H1 (cell line): ENCODE results near the gene CYP46A1. TPM values are rescaled to one million over a fixed set of nuclear protein-coding genes. Genes with fewer than 3 reads are reported as not detected.

Source experiments
- CTCF ChIA-PET: fragments of 300-600 bp; sonication (Branson Sonifier 250); formaldehyde crosslinking; loops from one replicate; lab custom pipeline; 2021; ENCODE audit not compliant: partially characterized antibody; lab: Charles Lee
- POLR2A ChIA-PET: fragments of 300-600 bp; sonication (Branson Sonifier 250); formaldehyde crosslinking; loops from one replicate; lab custom pipeline; 2021; ENCODE audit warnings: inconsistent platforms; ENCODE audit not compliant: partially characterized antibody; lab: Charles Lee
- DNase-seq, 2 experiments: peaks; one replicate each; pipeline versions ENCODE4 v3.0.0 to v3.0.0-alpha.2; 2010 to 2022; ENCODE audit warnings: low spot score in 2 of 2, low read depth in 1 of 2, mixed read lengths in 1 of 2
- FAIRE-seq: peaks from 2 replicates; lab custom pipeline; 2011; peaks lifted over from hg19 to GRCh38; lab: Jason Lieb, UNC
- H2AFZ ChIP-seq: 2 replicates; pipeline ENCODE4 v1.8.1; 2012; ENCODE audit warnings: low read length, inconsistent platforms
- H2AK5ac ChIP-seq: 2 replicates; pipeline ENCODE4 v1.6.1; 2013; ENCODE audit warnings: low read depth, low read length
- H2BK120ac ChIP-seq: replicated peaks from 2 replicates; pipeline ENCODE3; 2013; ENCODE audit warnings: low read depth, low read length, inconsistent platforms
- H2BK12ac ChIP-seq: 2 replicates; pipeline ENCODE4 v1.6.1; 2013; ENCODE audit warnings: low read depth, low read length
- H2BK15ac ChIP-seq: 2 replicates; pipeline ENCODE4 v1.6.1; 2013; ENCODE audit warnings: low read length
- H2BK20ac ChIP-seq: 2 replicates; pipeline ENCODE4 v1.6.1; 2013; ENCODE audit warnings: low read length
- H2BK5ac ChIP-seq: 2 replicates; pipeline ENCODE4 v1.6.1; 2013; ENCODE audit warnings: low read depth, low read length
- H3K14ac ChIP-seq: 2 replicates; pipeline ENCODE4 v1.6.1; 2013; ENCODE audit warnings: inconsistent platforms; ENCODE audit not compliant: insufficient read length
- H3K18ac ChIP-seq: 2 replicates; pipeline ENCODE4 v1.6.1; 2013; ENCODE audit warnings: low read length; ENCODE audit errors: extremely low read depth
- H3K23ac ChIP-seq: 2 replicates; pipeline ENCODE4 v1.6.1; 2013; ENCODE audit warnings: inconsistent platforms; ENCODE audit not compliant: insufficient read length
- H3K23me2 ChIP-seq: 2 replicates; pipeline ENCODE4 v1.6.1; 2013; ENCODE audit warnings: low read depth, low read length
- H3K27ac ChIP-seq: 2 replicates; pipeline ENCODE4 v1.6.1; 2011; ENCODE audit warnings: low read depth, low read length, inconsistent platforms
- H3K27me3 ChIP-seq, 4 experiments: replicated peaks in 1 of 4; 1 replicate in 1 of 4; 2 replicates in 3 of 4; pipeline versions ENCODE4 v1.6.1 to v1.8.1; 2011 to 2013; ENCODE audit warnings: low read length in 3 of 4, mild to moderate bottlenecking in 3 of 4, inconsistent platforms in 2 of 4, mixed read lengths in 2 of 4, moderate library complexity in 1 of 4; ENCODE audit not compliant: control insufficient read depth in 3 of 4, insufficient read depth in 3 of 4; ENCODE audit errors: extremely low read depth in 1 of 4
- H3K36me3 ChIP-seq, 4 experiments: 2 replicates each; pipeline versions ENCODE4 v1.6.1 to v1.8.1; 2011 to 2013; ENCODE audit warnings: mild to moderate bottlenecking in 4 of 4, low read length in 3 of 4, moderate library complexity in 2 of 4, control low read depth in 1 of 4, inconsistent platforms in 1 of 4; ENCODE audit not compliant: insufficient read depth in 4 of 4, control insufficient read depth in 2 of 4
- H3K4ac ChIP-seq: replicated peaks from 2 replicates; pipeline ENCODE3; 2013; ENCODE audit warnings: low read length, low read depth, mixed read lengths, inconsistent platforms; ENCODE audit not compliant: insufficient read length
- H3K4me1 ChIP-seq, 4 experiments: replicated peaks in 1 of 4; 1 replicate in 1 of 4; 2 replicates in 3 of 4; pipeline versions ENCODE4 v1.6.1 to v1.8.1; 2011 to 2013; ENCODE audit warnings: low read length in 3 of 4, inconsistent platforms in 2 of 4, mixed read lengths in 1 of 4; ENCODE audit not compliant: insufficient read depth in 4 of 4, control insufficient read depth in 3 of 4
- H3K4me2 ChIP-seq, 2 experiments: 2 replicates each; pipeline versions ENCODE4 v1.6.1 to v1.8.1; 2011 to 2013; ENCODE audit warnings: low read depth in 2 of 2, low read length in 2 of 2, control low read depth in 1 of 2, inconsistent platforms in 1 of 2, mild to moderate bottlenecking in 1 of 2; ENCODE audit not compliant: insufficient read depth in 1 of 2
- H3K4me3 ChIP-seq, 4 experiments: fragments of 200-600, 300-600 bp in 1 of 4; sonication (generic), shearing (Covaris generic), sonication (Bioruptor Twin) in 1 of 4; 2 replicates each; pipeline versions ENCODE4 v1.5.1 to v1.8.1; 2011 to 2016; ENCODE audit warnings: low read length in 4 of 4, low read depth in 3 of 4, control low read depth in 2 of 4, inconsistent platforms in 2 of 4, mild to moderate bottlenecking in 2 of 4, mixed read lengths in 1 of 4, moderate library complexity in 1 of 4; ENCODE audit not compliant: insufficient read depth in 2 of 4; ENCODE audit errors: extremely low read depth in 1 of 4
- H3K56ac ChIP-seq: replicated peaks from 2 replicates; pipeline ENCODE3; 2013; ENCODE audit warnings: low read depth, mild to moderate bottlenecking, mixed read lengths, low read length, inconsistent platforms; ENCODE audit not compliant: insufficient read length
- H3K79me1 ChIP-seq: 2 replicates; pipeline ENCODE4 v1.6.1; 2013; ENCODE audit warnings: low read depth, low read length, control low read depth
- H3K79me2 ChIP-seq, 2 experiments: 2 replicates each; pipeline versions ENCODE4 v1.6.1 to v1.8.1; 2012 to 2013; ENCODE audit warnings: low read length in 2 of 2, mild to moderate bottlenecking in 2 of 2, inconsistent platforms in 1 of 2; ENCODE audit not compliant: insufficient read depth in 2 of 2, control insufficient read depth in 1 of 2
- H3K9ac ChIP-seq, 4 experiments: replicated peaks in 1 of 4; 1 replicate in 1 of 4; 2 replicates in 3 of 4; pipeline versions ENCODE4 v1.6.1 to v1.8.1; 2011 to 2013; ENCODE audit warnings: low read depth in 3 of 4, low read length in 3 of 4, control low read depth in 2 of 4, mild to moderate bottlenecking in 2 of 4, moderate library complexity in 2 of 4, inconsistent platforms in 1 of 4; ENCODE audit errors: extremely low read depth in 1 of 4
- H3K9me3 ChIP-seq, 2 experiments: 2 replicates each; pipeline versions ENCODE4 v1.6.1 to v1.8.1; 2012 to 2013; ENCODE audit warnings: mild to moderate bottlenecking in 2 of 2, moderate library complexity in 2 of 2, control low read depth in 1 of 2, inconsistent platforms in 1 of 2, low read depth in 1 of 2, low read length in 1 of 2, mixed read lengths in 1 of 2; ENCODE audit not compliant: insufficient read depth in 2 of 2
- H4K20me1 ChIP-seq, 2 experiments: replicated peaks in 1 of 2; 2 replicates each; pipeline versions ENCODE3 to v1.8.1; 2011 to 2013; ENCODE audit warnings: inconsistent platforms in 2 of 2, low read length in 2 of 2, mild to moderate bottlenecking in 1 of 2; ENCODE audit not compliant: insufficient read depth in 2 of 2, control insufficient read depth in 1 of 2
- H4K5ac ChIP-seq: 2 replicates; pipeline ENCODE4 v1.6.1; 2013; ENCODE audit warnings: low read length, low read depth, mixed read lengths, inconsistent platforms; ENCODE audit not compliant: insufficient read length
- H4K8ac ChIP-seq: 2 replicates; pipeline ENCODE4 v1.8.0; 2013; ENCODE audit warnings: mild to moderate bottlenecking, moderate library complexity, low read length, inconsistent platforms; ENCODE audit not compliant: insufficient read depth; ENCODE audit errors: extremely low read depth
- H4K91ac ChIP-seq: replicated peaks from 2 replicates; pipeline ENCODE3; 2013; ENCODE audit warnings: low read length, mixed read lengths, inconsistent platforms; ENCODE audit not compliant: insufficient read length
- EZH2 ChIP-seq: fragments of 200-600 bp; sonication (generic); IDR thresholded peaks from 2 replicates; pipeline ENCODE4 v1.7.1; 2012; ENCODE audit warnings: low read depth, mild to moderate bottlenecking, moderate library complexity, low read length, inconsistent platforms; ENCODE audit not compliant: severe bottlenecking
- KDM4A ChIP-seq: IDR thresholded peaks from one replicate; pipeline ENCODE4 v1.7.1; 2012; ENCODE audit warnings: low read depth, mild to moderate bottlenecking, moderate library complexity, low read length, inconsistent platforms; ENCODE audit not compliant: severe bottlenecking
- NANOG ChIP-seq: IDR thresholded peaks from 2 replicates; pipeline ENCODE4 v1.6.1; 2011; ENCODE audit warnings: low read length, low read depth, mild to moderate bottlenecking, inconsistent platforms; ENCODE audit not compliant: insufficient read depth, poor library complexity, severe bottlenecking
- POU5F1 ChIP-seq: IDR thresholded peaks from 2 replicates; pipeline ENCODE4 v1.6.1; 2011; ENCODE audit warnings: low read depth, mild to moderate bottlenecking, low read length, moderate library complexity
- TAF1 ChIP-seq: IDR thresholded peaks from 2 replicates; pipeline ENCODE4 v1.6.1; 2011; ENCODE audit warnings: mild to moderate bottlenecking, low read depth, low read length
- TCF12 ChIP-seq: IDR thresholded peaks from 2 replicates; pipeline ENCODE4 v1.6.1; 2011; ENCODE audit warnings: low read depth, mild to moderate bottlenecking, low read length
- WGBS, 2 experiments: shearing (Covaris generic) in 1 of 2; methylation state at CpG; one replicate each; pipeline versions ENCODE4 v1.1.6 to v1.1.7; 2013 to 2015; ENCODE audit warnings: low lambda C conversion rate in 2 of 2, mixed read lengths in 2 of 2, inconsistent platforms in 1 of 2, low coverage in 1 of 2, missing lambda C conversion rate in 1 of 2; ENCODE audit not compliant: insufficient replicate concordance in 2 of 2, insufficient coverage in 1 of 2, insufficient read length in 1 of 2; ENCODE audit errors: extremely low coverage in 1 of 2, missing lambda C conversion rate in 1 of 2; 5-methylcytosine and 5-hydroxymethylcytosine counted together
- polyA plus RNA-seq, 7 experiments: library from polyadenylated mRNA; depleted of rRNA in 3 of 7; stranded (reverse) in 5 of 7; unstranded in 2 of 7; fragments of >200 nt in 5 of 7; fragments of 200-250 nt in 2 of 7; gene quantifications; 1 replicate in 5 of 7; 2 replicates in 1 of 7; 4 replicates in 1 of 7; pipeline versions ENCODE4 v1.2.1 to v1.2.3, GENCODE V29; 2011 to 2013; ENCODE audit warnings: missing spikeins in 2 of 7, mixed read lengths in 2 of 7
- total RNA-seq: library from RNA; stranded (reverse); fragmentation: NEBNext Ultra II Directional; extraction: Animal tissue kit (Norgen Biotek cat#: 25700); gene quantifications from 2 replicates; pipeline ENCODE4 v1.2.1, GENCODE V29; 2021
- TF ChIP-seq, protein P1 (sequence below), 3 experiments: IDR thresholded peaks; 1 replicate in 2 of 3; 2 replicates in 1 of 3; pipeline versions ENCODE4 v1.5.1 to v1.6.1; 2011; ENCODE audit warnings: low read length in 3 of 3, mild to moderate bottlenecking in 3 of 3, inconsistent platforms in 2 of 3, low read depth in 1 of 3, moderate library complexity in 1 of 3; ENCODE audit not compliant: insufficient read depth in 1 of 3; ENCODE audit errors: control extremely low read depth in 1 of 3

The CYP46A1 gene
- total and polyA plus RNA-seq, 2 of the 8 experiments (the other 6 are each of a cell fraction or from before 2014, with no cell fraction given): 0.41 to 1.3 TPM

DNA sequence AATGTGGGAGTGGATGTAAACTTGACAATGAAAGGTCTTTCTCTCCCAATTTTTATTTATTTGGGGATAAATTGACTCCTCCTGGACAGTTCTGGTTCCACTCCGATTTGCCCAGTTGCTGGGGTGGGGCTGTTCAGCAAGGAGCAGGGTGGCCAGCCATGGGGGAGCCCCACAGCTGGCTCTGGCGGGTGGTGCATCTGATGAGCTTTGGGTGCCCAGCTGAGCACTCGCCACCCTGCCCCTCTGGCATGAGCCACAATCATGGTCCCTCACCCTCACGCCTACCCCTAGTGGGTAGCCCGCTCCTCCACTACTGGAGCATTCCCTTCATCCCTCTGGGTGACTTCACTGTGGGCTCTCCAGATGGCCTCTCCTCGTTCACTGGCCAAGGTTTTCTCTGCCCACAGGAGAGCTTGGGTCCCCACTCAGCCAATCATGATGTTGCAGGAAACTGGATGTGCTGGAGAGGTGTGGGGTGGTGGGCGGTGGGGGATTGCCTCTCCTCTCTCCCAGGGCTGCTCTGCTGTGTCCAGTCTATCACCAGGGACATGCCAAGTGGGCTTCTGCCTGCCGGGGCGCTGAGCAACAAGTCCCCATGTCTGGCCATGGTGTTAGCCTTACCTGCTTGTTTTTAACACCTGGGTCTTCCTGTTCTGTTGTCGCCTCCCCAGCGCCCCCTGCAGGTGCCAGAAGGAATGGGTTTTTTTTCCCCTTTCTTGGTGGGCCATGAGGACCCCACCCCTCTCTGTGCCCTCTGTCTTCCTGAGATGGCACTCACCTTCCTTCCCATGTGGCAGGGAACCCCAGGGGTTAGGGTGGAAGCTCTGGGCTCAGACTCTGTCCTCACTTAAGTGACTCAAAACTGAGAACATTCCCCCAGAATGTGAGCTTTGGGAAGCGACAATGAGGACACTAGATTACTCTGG lies 3.4 kb downstream of the CYP46A1 start:
- peak overlapping the region; percentile 83; the same call in 1 of the 2 replicates for H3K18ac ChIP-seq
- no peak overlapping the region for H3K4me3 ChIP-seq
- H3K27me3 ChIP-seq: no peaks in the 10 kb centered on the region
- no peaks in the 10 kb centered on the region for H3K79me1 ChIP-seq
- H2BK20ac ChIP-seq: no peak overlapping the region
- H2AK5ac ChIP-seq: peak overlapping the region; percentile 18; the same call in 1 of the 2 replicates
- ChIA-PET CTCF (interaction anchor here (0.6 to 4.9 kb wide), 64 partner anchors 8 to 470 kb away, joined by 3 to 36 read pairs (median 4); no protein-coding TSS in a partner anchor), POLR2A (no interaction called here)
- H2BK120ac ChIP-seq: no peak overlapping the region
- no peaks in the 10 kb centered on the region for H4K20me1 ChIP-seq
- FAIRE-seq (peak; percentile 93), DNase-seq (peak in 1 of 2 experiments; percentile 93)
- no peak overlapping the region for H3K4me2 ChIP-seq
- H2BK15ac ChIP-seq: peak overlapping the region; percentile 99
- no peak overlapping the region for H3K56ac ChIP-seq
- H4K91ac ChIP-seq: no peak overlapping the region
- H2BK5ac ChIP-seq: peak overlapping the region; percentile 75; the same call in 1 of the 2 replicates
- H3K79me2 ChIP-seq: no peaks in the 10 kb centered on the region
- H3K4me1 ChIP-seq: peaks cover 0 to 10% (median 9%) of the 10 kb centered on the region in 4 experiments; a peak in 6 of 7 replicates
- H2BK12ac ChIP-seq: peak overlapping the region; percentile 99; the same call in 1 of the 2 replicates
- no peak overlapping the region; the same call in 1 of the 2 replicates for H4K8ac ChIP-seq
- H3K27ac ChIP-seq: no peak overlapping the region
- H2AFZ ChIP-seq: peak overlapping the region; percentile 60; the same call in 1 of the 2 replicates
- H3K9ac ChIP-seq: no peak overlapping the region
- no peaks in the 10 kb centered on the region for H3K9me3 ChIP-seq
- WGBS, 2 experiments: 55% methylated on average over 11 of the region's 12 CpGs; no CpG with 5 or more reads in 1 of the 2 experiments
- H3K4ac ChIP-seq: no peak overlapping the region
- H4K5ac ChIP-seq: no peak overlapping the region
- no peak overlapping the region for H3K14ac ChIP-seq
- no peaks in the 10 kb centered on the region for H3K36me3 ChIP-seq
- no peak overlapping the region for H3K23ac ChIP-seq
- H3K23me2 ChIP-seq: peaks cover 9% of the 10 kb centered on the region
- TF ChIP-seq, protein P1, sequence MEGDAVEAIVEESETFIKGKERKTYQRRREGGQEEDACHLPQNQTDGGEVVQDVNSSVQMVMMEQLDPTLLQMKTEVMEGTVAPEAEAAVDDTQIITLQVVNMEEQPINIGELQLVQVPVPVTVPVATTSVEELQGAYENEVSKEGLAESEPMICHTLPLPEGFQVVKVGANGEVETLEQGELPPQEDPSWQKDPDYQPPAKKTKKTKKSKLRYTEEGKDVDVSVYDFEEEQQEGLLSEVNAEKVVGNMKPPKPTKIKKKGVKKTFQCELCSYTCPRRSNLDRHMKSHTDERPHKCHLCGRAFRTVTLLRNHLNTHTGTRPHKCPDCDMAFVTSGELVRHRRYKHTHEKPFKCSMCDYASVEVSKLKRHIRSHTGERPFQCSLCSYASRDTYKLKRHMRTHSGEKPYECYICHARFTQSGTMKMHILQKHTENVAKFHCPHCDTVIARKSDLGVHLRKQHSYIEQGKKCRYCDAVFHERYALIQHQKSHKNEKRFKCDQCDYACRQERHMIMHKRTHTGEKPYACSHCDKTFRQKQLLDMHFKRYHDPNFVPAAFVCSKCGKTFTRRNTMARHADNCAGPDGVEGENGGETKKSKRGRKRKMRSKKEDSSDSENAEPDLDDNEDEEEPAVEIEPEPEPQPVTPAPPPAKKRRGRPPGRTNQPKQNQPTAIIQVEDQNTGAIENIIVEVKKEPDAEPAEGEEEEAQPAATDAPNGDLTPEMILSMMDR (IDR thresholded peaks at IDR 0.05; ENCODE audit: control extremely low read depth in 1 of 3, insufficient read depth in 1 of 3, low read depth in 1 of 3, low read length in 3 of 3): peak; percentile 81 to 91 (median 83)
- no peak for TF ChIP-seq EZH2
- TF ChIP-seq NANOG: no peak
- no peak for TF ChIP-seq KDM4A
- TF ChIP-seq POU5F1: 0 out of 2 replicates have a peak, but pooled peaks have one; percentile 28
- TF ChIP-seq TAF1: 0 out of 2 replicates have a peak, but pooled peaks have one; percentile 26
- peak; percentile 44; the same call in 1 of the 2 replicates for TF ChIP-seq TCF12
